ENCODE data around the gene UBASH3A.

UBASH3A gene

DNA sequence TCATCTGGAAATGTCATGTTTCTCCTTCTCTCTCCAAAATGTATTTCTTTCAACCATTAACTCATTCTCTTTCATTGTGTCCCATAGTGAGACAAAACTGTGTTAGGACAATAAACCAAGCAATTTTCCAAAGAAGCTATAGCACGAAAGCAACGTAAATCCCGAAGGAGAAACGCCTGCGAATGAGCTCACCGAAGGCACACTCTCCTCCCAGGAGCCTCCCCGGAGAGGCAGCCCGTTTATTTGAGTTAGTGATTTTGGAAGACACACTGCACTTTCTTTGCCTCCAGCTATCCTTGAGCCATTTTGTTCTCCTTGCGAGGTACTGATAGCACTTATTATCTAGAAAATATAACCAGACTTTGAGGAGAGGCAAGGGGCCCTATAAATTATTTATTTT, 51.1 kb downstream of the UBASH3A start:
- DNase-seq (ENCODE audit: low spot score) = no peak
- H3K9me3 Mint-ChIP-seq = no peaks in the 10 kb centered on the region
- H3K4me3 Mint-ChIP-seq = no peak overlapping the region
- H3K27ac Mint-ChIP-seq = no peak overlapping the region
- peaks cover 2% of the 10 kb centered on the region for H3K36me3 Mint-ChIP-seq (ENCODE audit: low read depth)
- H3K4me1 Mint-ChIP-seq (ENCODE audit: low read depth) = peaks cover 27% of the 10 kb centered on the region
- H3K27me3 Mint-ChIP-seq (ENCODE audit: low read depth) = no peaks in the 10 kb centered on the region

GRCh38 chr21:42455196-42455595, 51.5 kb downstream of the UBASH3A start:
- no peak for DNase-seq (ENCODE audit: low spot score)
- H3K4me3 Mint-ChIP-seq = no peak overlapping the region
- no peaks in the 10 kb centered on the region for H3K36me3 Mint-ChIP-seq (ENCODE audit: low read depth)
- no peaks in the 10 kb centered on the region for H3K9me3 Mint-ChIP-seq
- no peaks in the 10 kb centered on the region for H3K27me3 Mint-ChIP-seq (ENCODE audit: low read depth)
- peaks cover 22% of the 10 kb centered on the region for H3K4me1 Mint-ChIP-seq (ENCODE audit: low read depth)
- no peak overlapping the region for H3K27ac Mint-ChIP-seq

- Mint-ChIP-seq H3K9me3 (no peaks in the 10 kb centered on the region), H3K36me3 (ENCODE audit: low read depth) (no peaks in the 10 kb centered on the region), H3K4me1 (ENCODE audit: low read depth) (peaks cover 19% of the 10 kb centered on the region), H3K4me3 (no peak overlapping the region), H3K27ac (no peak overlapping the region), H3K27me3 (ENCODE audit: low read depth) (no peaks in the 10 kb centered on the region)
- DNase-seq (ENCODE audit: low spot score) = no peak
Observed at GRCh38 chr21:42455754-42456440, 52.2 kb downstream of the UBASH3A start.

GRCh38 chr21:42456457-42456856, 52.8 kb downstream of the UBASH3A start:
- Mint-ChIP-seq H3K27ac (peak overlapping the region; percentile 73), H3K36me3 (ENCODE audit: low read depth) (no peaks in the 10 kb centered on the region), H3K4me1 (ENCODE audit: low read depth) (peaks cover 25% of the 10 kb centered on the region), H3K27me3 (ENCODE audit: low read depth) (no peaks in the 10 kb centered on the region), H3K4me3 (no peak overlapping the region), H3K9me3 (no peaks in the 10 kb centered on the region)
- DNase-seq (ENCODE audit: low spot score) = peak; percentile 66

- no peak overlapping the region for H3K4me3 Mint-ChIP-seq
Observed at GRCh38 chr21:42459082-42459460, 55.4 kb downstream of the UBASH3A start.

DNA sequence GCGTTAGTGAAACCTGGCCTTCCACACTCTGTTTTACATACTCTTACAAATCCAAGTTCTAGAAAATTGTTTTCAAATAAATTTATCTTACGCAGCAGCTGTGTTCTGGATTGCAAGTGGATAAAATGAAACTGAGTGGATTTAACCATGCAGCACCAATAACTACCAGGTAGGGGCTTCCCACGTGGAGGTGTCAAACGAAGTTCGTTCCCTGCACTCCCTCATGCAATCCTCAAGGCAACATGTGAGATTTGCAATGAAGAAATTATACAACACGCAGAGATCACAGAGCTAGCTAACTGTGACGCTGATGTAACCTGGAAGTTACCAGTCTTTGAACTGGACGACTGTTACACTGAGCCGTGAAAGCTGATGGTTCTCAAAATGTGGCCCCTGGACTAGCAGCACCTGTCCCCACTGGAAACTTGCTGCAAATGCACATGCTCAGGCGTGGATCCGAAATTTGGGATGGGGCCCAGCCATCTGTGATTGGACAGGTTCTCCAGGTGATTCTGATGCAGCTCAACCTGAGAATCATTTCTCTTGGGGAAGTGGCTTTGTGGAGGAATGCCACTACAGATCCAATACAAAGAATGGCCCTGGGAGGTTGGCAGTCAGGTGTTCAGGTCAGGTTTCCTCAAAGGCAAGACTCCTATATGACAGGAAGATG, 56.0 kb downstream of the UBASH3A start:
- no peak overlapping the region for H3K27ac Mint-ChIP-seq
- H3K36me3 Mint-ChIP-seq (ENCODE audit: low read depth) = no peaks in the 10 kb centered on the region
- no peak for DNase-seq (ENCODE audit: low spot score)
- H3K4me1 Mint-ChIP-seq (ENCODE audit: low read depth) = peaks cover 47% of the 10 kb centered on the region
- no peak overlapping the region for H3K4me3 Mint-ChIP-seq
- no peaks in the 10 kb centered on the region for H3K9me3 Mint-ChIP-seq
- no peaks in the 10 kb centered on the region for H3K27me3 Mint-ChIP-seq (ENCODE audit: low read depth)

More at GRCh38 chr21:42459082-42459460, 55.4 kb downstream of the UBASH3A start:
- no peak for DNase-seq (ENCODE audit: low spot score)
- Mint-ChIP-seq H3K4me1 (ENCODE audit: low read depth) (peaks cover 42% of the 10 kb centered on the region), H3K27me3 (ENCODE audit: low read depth) (no peaks in the 10 kb centered on the region), H3K9me3 (no peaks in the 10 kb centered on the region), H3K27ac (no peak overlapping the region), H3K36me3 (ENCODE audit: low read depth) (no peaks in the 10 kb centered on the region)

- H3K9me3 Mint-ChIP-seq = no peaks in the 10 kb centered on the region
- H3K27ac Mint-ChIP-seq = peak overlapping the region; percentile 26
- peaks cover 54% of the 10 kb centered on the region for H3K4me1 Mint-ChIP-seq (ENCODE audit: low read depth)
- H3K4me3 Mint-ChIP-seq = no peak overlapping the region
- no peaks in the 10 kb centered on the region for H3K27me3 Mint-ChIP-seq (ENCODE audit: low read depth)
- no peak for DNase-seq (ENCODE audit: low spot score)
- H3K36me3 Mint-ChIP-seq (ENCODE audit: low read depth) = no peaks in the 10 kb centered on the region
Observed at GRCh38 chr21:42460391-42461184, 56.9 kb downstream of the UBASH3A start.

DNA sequence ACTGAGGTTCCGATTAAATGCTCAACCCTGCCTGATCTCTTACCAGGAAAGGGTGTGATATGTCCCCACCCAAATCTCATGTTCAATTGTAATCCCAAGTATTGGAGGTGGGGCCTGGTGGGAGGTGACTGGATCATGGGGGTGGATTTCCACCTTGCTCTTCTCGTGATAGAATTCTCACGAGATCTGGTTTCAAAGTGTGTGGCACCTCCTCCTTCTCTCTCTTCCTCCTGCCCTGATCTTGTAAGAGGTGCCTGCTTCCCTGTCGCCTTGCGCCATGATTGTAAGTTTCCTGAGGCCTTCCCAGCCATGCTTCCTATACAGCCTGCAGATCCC, 57.5 kb downstream of the UBASH3A start:
- Mint-ChIP-seq H3K27ac (peak overlapping the region; percentile 65), H3K4me3 (no peak overlapping the region), H3K4me1 (ENCODE audit: low read depth) (peaks cover 54% of the 10 kb centered on the region), H3K9me3 (no peaks in the 10 kb centered on the region), H3K27me3 (ENCODE audit: low read depth) (no peaks in the 10 kb centered on the region), H3K36me3 (ENCODE audit: low read depth) (no peaks in the 10 kb centered on the region)
- DNase-seq (ENCODE audit: low spot score) = no peak

- Mint-ChIP-seq H3K27ac (no peak overlapping the region), H3K4me1 (ENCODE audit: low read depth) (peaks cover 49% of the 10 kb centered on the region), H3K4me3 (no peak overlapping the region), H3K9me3 (no peaks in the 10 kb centered on the region), H3K36me3 (ENCODE audit: low read depth) (no peaks in the 10 kb centered on the region), H3K27me3 (ENCODE audit: low read depth) (no peaks in the 10 kb centered on the region)
- no peak for DNase-seq (ENCODE audit: low spot score)
Observed at GRCh38 chr21:42461881-42462877, 58.5 kb downstream of the UBASH3A start.

GRCh38 chr21:42463861-42464515, 60.3 kb downstream of the UBASH3A start:
- H3K4me3 Mint-ChIP-seq = peak overlapping the region; percentile 58
- H3K9me3 Mint-ChIP-seq = no peaks in the 10 kb centered on the region
- H3K4me1 Mint-ChIP-seq (ENCODE audit: low read depth) = peaks cover 55% of the 10 kb centered on the region
- peak overlapping the region; percentile 90 for H3K27ac Mint-ChIP-seq
- no peaks in the 10 kb centered on the region for H3K36me3 Mint-ChIP-seq (ENCODE audit: low read depth)
- peaks cover 2% of the 10 kb centered on the region for H3K27me3 Mint-ChIP-seq (ENCODE audit: low read depth)
- peak; percentile 67 for DNase-seq (ENCODE audit: low spot score)

DNA sequence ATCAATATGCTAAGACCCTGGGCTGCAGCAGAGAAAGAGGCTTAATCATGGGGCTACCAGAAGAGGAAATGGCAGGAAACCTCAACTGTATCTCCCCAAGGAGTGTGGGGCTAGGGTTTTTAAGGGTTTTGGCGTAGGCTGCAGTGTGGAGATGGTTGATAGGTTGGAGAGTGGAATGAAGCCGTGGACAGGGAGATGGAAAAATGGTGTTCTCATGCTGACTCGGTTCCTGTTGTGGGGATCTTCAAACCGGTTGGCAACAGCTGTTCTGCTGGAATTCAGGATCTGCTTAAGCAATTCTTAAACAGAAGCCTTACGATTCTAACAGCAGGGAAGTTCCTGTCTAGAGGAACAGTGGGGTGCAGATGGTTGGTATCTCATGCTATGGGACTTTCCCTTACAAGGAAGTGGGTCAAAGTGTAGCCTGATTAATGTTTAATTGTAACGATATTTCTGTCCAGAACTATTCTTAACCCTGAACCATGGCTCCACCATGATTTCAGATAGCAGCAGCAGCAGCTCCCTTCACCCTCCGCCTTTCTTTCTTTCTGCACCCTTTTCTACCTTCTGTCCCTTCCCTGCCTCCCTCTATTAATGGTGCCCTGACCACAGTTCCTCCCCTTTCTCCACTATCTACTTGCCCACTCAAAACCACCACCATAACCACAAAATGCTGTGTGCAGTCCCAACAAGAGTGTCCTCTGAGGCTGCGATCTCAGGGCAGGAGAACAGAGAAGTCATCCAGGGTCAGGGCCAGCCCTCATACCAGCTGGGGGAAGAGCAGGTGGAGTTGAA, 61.5 kb downstream of the UBASH3A start:
- H3K4me1 Mint-ChIP-seq (ENCODE audit: low read depth) = peaks cover 55% of the 10 kb centered on the region
- H3K36me3 Mint-ChIP-seq (ENCODE audit: low read depth) = no peaks in the 10 kb centered on the region
- H3K27me3 Mint-ChIP-seq (ENCODE audit: low read depth) = peaks cover 4% of the 10 kb centered on the region
- peak overlapping the region; percentile 37 for H3K27ac Mint-ChIP-seq
- no peak for DNase-seq (ENCODE audit: low spot score)
- H3K9me3 Mint-ChIP-seq = no peaks in the 10 kb centered on the region
- peak overlapping the region; percentile 46 for H3K4me3 Mint-ChIP-seq

DNA sequence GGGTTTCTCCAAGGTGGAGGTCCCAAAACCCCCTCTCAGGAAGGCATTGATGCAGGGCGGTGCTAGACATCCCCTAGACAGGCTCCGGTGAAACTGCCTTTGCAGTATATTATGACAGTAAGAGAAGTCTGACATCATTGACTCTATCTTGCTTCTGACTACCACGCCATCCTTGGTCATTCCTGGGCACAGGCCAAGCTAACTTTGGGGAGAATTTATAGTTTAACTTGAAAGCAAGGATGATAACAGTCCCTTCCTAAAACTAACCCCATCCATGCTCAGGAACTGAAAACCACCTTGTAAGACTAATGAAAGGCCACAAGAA, 62.1 kb downstream of the UBASH3A start:
- Mint-ChIP-seq H3K36me3 (ENCODE audit: low read depth) (no peaks in the 10 kb centered on the region), H3K27ac (no peak overlapping the region), H3K27me3 (ENCODE audit: low read depth) (peaks cover 5% of the 10 kb centered on the region), H3K4me1 (ENCODE audit: low read depth) (peaks cover 53% of the 10 kb centered on the region), H3K4me3 (no peak overlapping the region), H3K9me3 (no peaks in the 10 kb centered on the region)
- no peak for DNase-seq (ENCODE audit: low spot score)

Data from T-helper 2 cell treated with Interferon-gamma antibody and Interleukin-4, amounts not matched to agents 5 μg/mL and 100 μg/mL, for 36 hours (primary cell).